H9 (cell line): ENCODE data around the gene FGFBP3. TPM values are rescaled to one million over a fixed set of nuclear protein-coding genes. Genes with fewer than 3 reads are reported as not detected.

ENCODE experiments used
- DNase-seq: peaks from one replicate; pipeline ENCODE4 v3.0.0-alpha.2; 2017
- H2AFZ ChIP-seq: one replicate; pipeline ENCODE4 v1.6.1; 2013; ENCODE audit warnings: mild to moderate bottlenecking, low read length, control low read depth, moderate library complexity
- H2AK5ac ChIP-seq: 2 replicates; pipeline ENCODE4 v1.6.1; 2013; ENCODE audit warnings: low read length, control low read depth, mixed read lengths; ENCODE audit not compliant: insufficient read length
- H2BK120ac ChIP-seq: one replicate; pipeline ENCODE4 v1.6.1; 2013; ENCODE audit warnings: low read depth, mild to moderate bottlenecking, low read length, control low read depth, inconsistent platforms; ENCODE audit not compliant: poor library complexity, severe bottlenecking
- H2BK12ac ChIP-seq: 2 replicates; pipeline ENCODE4 v1.6.1; 2013; ENCODE audit warnings: low read length, control low read depth, mixed read lengths, low read depth; ENCODE audit not compliant: insufficient read length
- H2BK15ac ChIP-seq: 2 replicates; pipeline ENCODE4 v1.6.1; 2013; ENCODE audit warnings: low read depth, low read length, control low read depth
- H2BK20ac ChIP-seq: one replicate; pipeline ENCODE4 v1.6.1; 2013; ENCODE audit warnings: low read depth, mild to moderate bottlenecking, low read length, control low read depth, inconsistent platforms; ENCODE audit not compliant: poor library complexity, severe bottlenecking
- H2BK5ac ChIP-seq: 2 replicates; pipeline ENCODE4 v1.6.1; 2013; ENCODE audit warnings: low read length, control low read depth, mixed read lengths; ENCODE audit not compliant: insufficient read length
- H3K14ac ChIP-seq: 2 replicates; pipeline ENCODE4 v1.6.1; 2013; ENCODE audit warnings: low read length, control low read depth; ENCODE audit not compliant: insufficient read depth
- H3K18ac ChIP-seq: 2 replicates; pipeline ENCODE4 v1.6.1; 2013; ENCODE audit warnings: low read depth, mild to moderate bottlenecking, mixed read lengths, low read length, control low read depth; ENCODE audit not compliant: insufficient read length
- H3K23ac ChIP-seq: 2 replicates; pipeline ENCODE4 v1.6.1; 2013; ENCODE audit warnings: low read length, control low read depth, mixed read lengths, low read depth; ENCODE audit not compliant: insufficient read length
- H3K23me2 ChIP-seq: 2 replicates; pipeline ENCODE4 v1.6.1; 2013; ENCODE audit warnings: low read depth, mild to moderate bottlenecking, mixed read lengths, low read length, control low read depth; ENCODE audit not compliant: insufficient read length, poor library complexity, severe bottlenecking
- H3K27ac ChIP-seq: 2 replicates; pipeline ENCODE4 v1.5.1; 2013; ENCODE audit warnings: low read length, control low read depth, mixed read lengths, low read depth; ENCODE audit not compliant: insufficient read length
- H3K27me3 ChIP-seq: 2 replicates; pipeline ENCODE4 v1.6.1; 2013; ENCODE audit warnings: low read length, control low read depth, inconsistent platforms; ENCODE audit not compliant: insufficient read depth
- H3K4ac ChIP-seq: 2 replicates; pipeline ENCODE4 v1.6.1; 2013; ENCODE audit warnings: low read depth, mild to moderate bottlenecking, control low read depth, inconsistent platforms, low read length, moderate library complexity
- H3K4me1 ChIP-seq: 2 replicates; pipeline ENCODE4 v1.6.1; 2013; ENCODE audit warnings: low read length, control low read depth, inconsistent platforms; ENCODE audit not compliant: insufficient read depth
- H3K4me2 ChIP-seq: 2 replicates; pipeline ENCODE4 v1.6.1; 2013; ENCODE audit warnings: low read length, control low read depth, mixed read lengths; ENCODE audit not compliant: insufficient read length, insufficient read depth
- H3K56ac ChIP-seq: 2 replicates; pipeline ENCODE4 v1.6.1; 2013; ENCODE audit warnings: low read depth, mild to moderate bottlenecking, mixed read lengths, low read length, control low read depth; ENCODE audit not compliant: insufficient read length
- H3K79me1 ChIP-seq: 2 replicates; pipeline ENCODE4 v1.6.1; 2013; ENCODE audit warnings: low read depth, mild to moderate bottlenecking, moderate library complexity, low read length, control low read depth, inconsistent platforms; ENCODE audit not compliant: insufficient read depth, poor library complexity, severe bottlenecking
- H3K79me2 ChIP-seq: 2 replicates; pipeline ENCODE4 v1.6.1; 2013; ENCODE audit warnings: low read length, control low read depth, inconsistent platforms; ENCODE audit not compliant: insufficient read depth
- H3K9ac ChIP-seq: 2 replicates; pipeline ENCODE4 v1.6.1; 2013; ENCODE audit warnings: low read length, control low read depth, mixed read lengths; ENCODE audit not compliant: insufficient read length; ENCODE audit errors: extremely low read depth
- H3K9me3 ChIP-seq: one replicate; pipeline ENCODE4 v1.6.1; 2013; ENCODE audit warnings: low read depth, low read length, inconsistent platforms; ENCODE audit not compliant: control insufficient read depth
- H3T11ph ChIP-seq: one replicate; pipeline ENCODE4 v1.6.1; 2013; ENCODE audit warnings: mild to moderate bottlenecking, low read length, control low read depth, inconsistent platforms
- H4K20me1 ChIP-seq: one replicate; pipeline ENCODE4 v1.6.1; 2013; ENCODE audit not compliant: control insufficient read depth, insufficient read length, insufficient read depth
- H4K5ac ChIP-seq: 2 replicates; pipeline ENCODE4 v1.6.1; 2013; ENCODE audit warnings: low read depth, mild to moderate bottlenecking, mixed read lengths, low read length, control low read depth; ENCODE audit not compliant: insufficient read length
- H4K8ac ChIP-seq: replicated peaks from 2 replicates; pipeline ENCODE4 v1.6.1; 2013; ENCODE audit warnings: low read length, control low read depth, mixed read lengths, low read depth; ENCODE audit not compliant: insufficient read length
- H4K91ac ChIP-seq: 2 replicates; pipeline ENCODE4 v1.6.1; 2013; ENCODE audit warnings: low read depth, mild to moderate bottlenecking, moderate library complexity, mixed read lengths, low read length, control low read depth; ENCODE audit not compliant: insufficient read length
- H3K27ac Mint-ChIP-seq, 3 experiments: 2 replicates in 2 of 3; 3 replicates in 1 of 3; pipeline ENCODE4 v1.8.0; 2020 to 2021; ENCODE audit warnings: mixed read lengths in 3 of 3, mild to moderate bottlenecking in 1 of 3, moderate library complexity in 1 of 3
- H3K27me3 Mint-ChIP-seq: 2 replicates; pipeline ENCODE4 v1.8.0; 2021; ENCODE audit warnings: low read depth, mild to moderate bottlenecking, moderate library complexity, mixed read lengths
- H3K36me3 Mint-ChIP-seq, 3 experiments: 2 replicates in 2 of 3; 3 replicates in 1 of 3; pipeline ENCODE4 v1.8.0; 2020 to 2021; ENCODE audit warnings: low read depth in 3 of 3, mixed read lengths in 3 of 3; ENCODE audit not compliant: insufficient read depth in 1 of 3
- H3K4me1 Mint-ChIP-seq, 2 experiments: 2 replicates each; pipeline ENCODE4 v1.8.0; 2020; ENCODE audit warnings: mixed read lengths in 2 of 2
- H3K4me3 Mint-ChIP-seq, 2 experiments: 2 replicates in 1 of 2; 3 replicates in 1 of 2; pipeline ENCODE4 v1.8.0; 2020 to 2021; ENCODE audit warnings: mild to moderate bottlenecking in 2 of 2, mixed read lengths in 2 of 2, moderate library complexity in 1 of 2
- H3K9me3 Mint-ChIP-seq, 2 experiments: 2 replicates in 1 of 2; 3 replicates in 1 of 2; pipeline ENCODE4 v1.8.0; 2020; ENCODE audit warnings: mild to moderate bottlenecking in 2 of 2, mixed read lengths in 2 of 2, moderate library complexity in 1 of 2
- CTCF ChIP-seq: fragments of 200-600 bp; sonication (generic); conservative IDR thresholded peaks from 3 replicates; pipeline ENCODE4 v1.8.0; 2021; ENCODE audit warnings: antibody characterized with exemption, mild to moderate bottlenecking
- WGBS: extraction: QIAGEN DNeasy Blood & Tissue Kit; methylation state at CpG from one replicate; pipeline ENCODE4 v1.1.7; 2013; ENCODE audit warnings: missing lambda C conversion rate, low lambda C conversion rate, mixed read lengths; ENCODE audit not compliant: insufficient read length; ENCODE audit errors: extremely low coverage; 5-methylcytosine and 5-hydroxymethylcytosine counted together
- total RNA-seq: library from RNA; stranded (reverse); gene quantifications from 2 replicates; pipeline ENCODE4 v1.2.1, GENCODE V29; 2021

Gene FGFBP3
- total RNA-seq, 1 experiment from 2014 or later: 49.3 TPM

DNA sequence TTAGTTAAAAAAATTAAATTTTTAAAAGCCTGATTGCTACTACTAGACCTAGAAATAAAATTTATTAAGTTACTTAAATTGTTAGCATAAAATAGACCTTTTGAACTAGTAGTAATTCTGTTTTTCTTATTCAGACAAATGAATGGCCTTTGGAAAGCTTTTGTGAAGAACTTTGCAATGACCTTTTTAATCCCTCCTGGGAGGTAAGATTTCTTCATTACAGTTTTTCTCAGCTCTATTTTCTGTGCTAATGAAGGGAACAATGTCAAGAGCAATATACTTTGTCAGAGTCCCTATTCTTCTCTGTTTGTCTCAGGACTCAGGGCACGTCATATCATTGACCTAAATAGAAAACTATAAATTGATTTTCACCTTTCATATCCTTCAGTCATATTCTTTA lies 47.8 kb upstream of the FGFBP3 start:
- no peak overlapping the region for H2BK5ac ChIP-seq
- H2BK120ac ChIP-seq: no peak overlapping the region
- Mint-ChIP-seq H3K4me3 (no peak overlapping the region), H3K4me1 (peaks cover 17 to 20% of the 10 kb centered on the region in 2 experiments), H3K36me3 (peaks cover 25 to 81% (median 59%) of the 10 kb centered on the region in 3 experiments; a peak in 6 of 7 replicates), H3K9me3 (no peaks in the 10 kb centered on the region), H3K27me3 (no peaks in the 10 kb centered on the region), H3K27ac (no peak overlapping the region; a peak in 1 of 7 replicates)
- no peaks in the 10 kb centered on the region for H4K20me1 ChIP-seq
- no peak overlapping the region for H2AK5ac ChIP-seq
- no peak overlapping the region for H3K23ac ChIP-seq
- H3K18ac ChIP-seq: no peak overlapping the region
- no peak overlapping the region for H3K4me2 ChIP-seq
- no peak overlapping the region for H4K8ac ChIP-seq
- no peak overlapping the region for H2BK20ac ChIP-seq
- H3K79me1 ChIP-seq: peaks cover 2% of the 10 kb centered on the region
- no peak for DNase-seq
- no peak overlapping the region for H3K9ac ChIP-seq
- no peak overlapping the region for H3K14ac ChIP-seq
- no peak overlapping the region for H3K4ac ChIP-seq
- no peak overlapping the region for H2BK12ac ChIP-seq
- no peak overlapping the region for H4K5ac ChIP-seq
- H3K9me3 ChIP-seq: no peaks in the 10 kb centered on the region
- H3K56ac ChIP-seq: no peak overlapping the region
- H3K4me1 ChIP-seq: no peaks in the 10 kb centered on the region
- H3T11ph ChIP-seq: no peak overlapping the region
- no peak overlapping the region for H4K91ac ChIP-seq
- TF ChIP-seq CTCF: no peak
- no peak overlapping the region for H2AFZ ChIP-seq
- WGBS: no CpG with 5 or more reads among the region's 1 CpG
- no peaks in the 10 kb centered on the region for H3K79me2 ChIP-seq
- no peaks in the 10 kb centered on the region for H3K27me3 ChIP-seq
- no peaks in the 10 kb centered on the region for H3K23me2 ChIP-seq
- H3K27ac ChIP-seq: no peak overlapping the region
- no peak overlapping the region for H2BK15ac ChIP-seq
